Endothelial cell (in vitro differentiated cells): ENCODE results near the gene AUTS2. TPM values are rescaled to one million over a fixed set of nuclear protein-coding genes. Genes with fewer than 3 reads are reported as not detected.
A peak's percentile ranks its signal among the peaks of the same experiment; 100 is the strongest.

Experiments used
- DNase-seq: peaks from one replicate; pipeline ENCODE4 v3.0.0; 2021; ENCODE audit warnings: low spot score
- H3K27ac Mint-ChIP-seq: one replicate; pipeline ENCODE4 v1.8.0; 2021; ENCODE audit warnings: mixed read lengths, inconsistent platforms; ENCODE audit not compliant: unreplicated experiment
- H3K27me3 Mint-ChIP-seq: one replicate; pipeline ENCODE4 v1.8.0; 2021; ENCODE audit warnings: mild to moderate bottlenecking, moderate library complexity, mixed read lengths, inconsistent platforms; ENCODE audit not compliant: unreplicated experiment
- H3K36me3 Mint-ChIP-seq: one replicate; pipeline ENCODE4 v1.8.0; 2021; ENCODE audit warnings: mild to moderate bottlenecking, low read depth, mixed read lengths, inconsistent platforms; ENCODE audit not compliant: unreplicated experiment
- H3K4me1 Mint-ChIP-seq: one replicate; pipeline ENCODE4 v1.8.0; 2021; ENCODE audit warnings: mild to moderate bottlenecking, mixed read lengths, inconsistent platforms; ENCODE audit not compliant: unreplicated experiment
- H3K4me3 Mint-ChIP-seq: one replicate; pipeline ENCODE4 v1.8.0; 2021; ENCODE audit warnings: mild to moderate bottlenecking, mixed read lengths, inconsistent platforms; ENCODE audit not compliant: unreplicated experiment
- H3K9me3 Mint-ChIP-seq: one replicate; pipeline ENCODE4 v1.8.0; 2021; ENCODE audit warnings: mixed read lengths, inconsistent platforms; ENCODE audit not compliant: unreplicated experiment
- total RNA-seq: library from RNA; stranded (reverse); fragmentation: NEBNext Ultra II Directional; extraction: Animal tissue kit (Norgen Biotek cat#: 25700); gene quantifications from one replicate; pipeline ENCODE4 v1.2.1, GENCODE V29; 2021; ENCODE audit not compliant: unreplicated experiment
- TF ChIP-seq, protein P1 (sequence below): fragments of 200-600 bp; sonication (generic); IDR thresholded peaks from one replicate; pipeline ENCODE4 v1.5.0; 2021; ENCODE audit warnings: antibody characterized with exemption; ENCODE audit not compliant: unreplicated experiment

The AUTS2 gene
- total RNA-seq, 1 donor from 2014 or later: 103 TPM

DNA sequence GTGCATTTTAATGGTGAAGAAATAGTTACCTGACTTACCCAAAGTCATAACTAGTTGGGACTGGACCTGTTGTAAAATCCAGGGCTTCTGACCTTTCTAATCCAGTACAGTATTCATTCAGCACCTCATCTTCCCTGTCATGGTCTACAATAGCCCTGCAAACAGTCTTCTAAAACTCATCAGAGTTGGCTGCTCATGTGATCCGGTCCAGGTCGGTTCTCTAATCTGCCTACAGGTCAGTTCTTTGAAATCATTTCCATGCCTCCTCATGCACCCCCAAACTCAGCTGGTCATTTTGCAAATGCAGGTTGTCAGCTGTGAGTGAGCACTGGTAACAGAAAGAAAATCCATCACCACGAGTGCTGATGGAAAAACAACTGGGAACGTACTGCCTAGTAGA, 1082.0 kb downstream of the AUTS2 start:
- peaks cover 10% of the 10 kb centered on the region for H3K27me3 Mint-ChIP-seq
- no peaks in the 10 kb centered on the region for H3K9me3 Mint-ChIP-seq
- no peak overlapping the region for H3K27ac Mint-ChIP-seq
- peaks cover 6% of the 10 kb centered on the region for H3K4me1 Mint-ChIP-seq
- no peak overlapping the region for H3K4me3 Mint-ChIP-seq
- peaks cover 5% of the 10 kb centered on the region for H3K36me3 Mint-ChIP-seq
- no peak for DNase-seq
- TF ChIP-seq, protein P1, sequence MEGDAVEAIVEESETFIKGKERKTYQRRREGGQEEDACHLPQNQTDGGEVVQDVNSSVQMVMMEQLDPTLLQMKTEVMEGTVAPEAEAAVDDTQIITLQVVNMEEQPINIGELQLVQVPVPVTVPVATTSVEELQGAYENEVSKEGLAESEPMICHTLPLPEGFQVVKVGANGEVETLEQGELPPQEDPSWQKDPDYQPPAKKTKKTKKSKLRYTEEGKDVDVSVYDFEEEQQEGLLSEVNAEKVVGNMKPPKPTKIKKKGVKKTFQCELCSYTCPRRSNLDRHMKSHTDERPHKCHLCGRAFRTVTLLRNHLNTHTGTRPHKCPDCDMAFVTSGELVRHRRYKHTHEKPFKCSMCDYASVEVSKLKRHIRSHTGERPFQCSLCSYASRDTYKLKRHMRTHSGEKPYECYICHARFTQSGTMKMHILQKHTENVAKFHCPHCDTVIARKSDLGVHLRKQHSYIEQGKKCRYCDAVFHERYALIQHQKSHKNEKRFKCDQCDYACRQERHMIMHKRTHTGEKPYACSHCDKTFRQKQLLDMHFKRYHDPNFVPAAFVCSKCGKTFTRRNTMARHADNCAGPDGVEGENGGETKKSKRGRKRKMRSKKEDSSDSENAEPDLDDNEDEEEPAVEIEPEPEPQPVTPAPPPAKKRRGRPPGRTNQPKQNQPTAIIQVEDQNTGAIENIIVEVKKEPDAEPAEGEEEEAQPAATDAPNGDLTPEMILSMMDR: no peak

DNA sequence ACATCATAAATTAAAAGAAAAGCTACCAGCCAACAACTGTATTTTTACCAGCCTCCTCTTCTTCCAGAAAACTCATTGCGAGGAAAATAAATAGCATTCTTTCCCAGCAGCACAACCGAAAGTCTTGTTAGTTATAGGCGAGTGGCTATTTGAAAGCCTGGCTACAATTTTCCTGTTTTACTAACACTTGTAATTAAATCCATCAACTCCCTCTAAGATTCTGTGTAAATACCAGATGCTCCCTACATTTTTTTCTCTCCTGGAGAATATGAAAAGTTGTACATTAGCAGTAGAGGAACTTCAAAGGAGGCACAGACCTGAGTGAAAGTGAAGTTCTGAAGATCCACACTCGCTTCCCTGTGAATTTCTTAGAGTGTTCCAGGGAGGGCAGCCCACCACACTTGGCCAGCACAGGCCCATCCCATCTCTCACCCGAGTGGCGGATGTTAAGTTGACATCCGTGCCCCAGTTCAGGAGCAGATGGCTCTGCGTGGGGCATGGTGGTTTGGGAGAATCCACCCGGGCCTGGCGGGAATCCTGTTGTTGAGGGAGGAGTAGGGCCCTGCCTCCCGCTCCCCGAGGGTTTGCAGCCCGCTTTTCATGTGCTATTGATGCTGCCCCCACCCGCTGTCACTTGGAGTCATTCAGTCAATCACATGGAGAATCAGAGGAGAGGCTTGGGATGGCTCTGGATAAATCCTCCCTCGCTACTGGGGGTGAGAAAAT, 1082.6 kb downstream of the AUTS2 start:
- Mint-ChIP-seq H3K9me3 (no peaks in the 10 kb centered on the region), H3K4me3 (no peak overlapping the region), H3K4me1 (peaks cover 6% of the 10 kb centered on the region), H3K27me3 (peaks cover 10% of the 10 kb centered on the region), H3K27ac (no peak overlapping the region), H3K36me3 (peaks cover 5% of the 10 kb centered on the region)
- TF ChIP-seq, protein P1: no peak
- DNase-seq: no peak

DNA sequence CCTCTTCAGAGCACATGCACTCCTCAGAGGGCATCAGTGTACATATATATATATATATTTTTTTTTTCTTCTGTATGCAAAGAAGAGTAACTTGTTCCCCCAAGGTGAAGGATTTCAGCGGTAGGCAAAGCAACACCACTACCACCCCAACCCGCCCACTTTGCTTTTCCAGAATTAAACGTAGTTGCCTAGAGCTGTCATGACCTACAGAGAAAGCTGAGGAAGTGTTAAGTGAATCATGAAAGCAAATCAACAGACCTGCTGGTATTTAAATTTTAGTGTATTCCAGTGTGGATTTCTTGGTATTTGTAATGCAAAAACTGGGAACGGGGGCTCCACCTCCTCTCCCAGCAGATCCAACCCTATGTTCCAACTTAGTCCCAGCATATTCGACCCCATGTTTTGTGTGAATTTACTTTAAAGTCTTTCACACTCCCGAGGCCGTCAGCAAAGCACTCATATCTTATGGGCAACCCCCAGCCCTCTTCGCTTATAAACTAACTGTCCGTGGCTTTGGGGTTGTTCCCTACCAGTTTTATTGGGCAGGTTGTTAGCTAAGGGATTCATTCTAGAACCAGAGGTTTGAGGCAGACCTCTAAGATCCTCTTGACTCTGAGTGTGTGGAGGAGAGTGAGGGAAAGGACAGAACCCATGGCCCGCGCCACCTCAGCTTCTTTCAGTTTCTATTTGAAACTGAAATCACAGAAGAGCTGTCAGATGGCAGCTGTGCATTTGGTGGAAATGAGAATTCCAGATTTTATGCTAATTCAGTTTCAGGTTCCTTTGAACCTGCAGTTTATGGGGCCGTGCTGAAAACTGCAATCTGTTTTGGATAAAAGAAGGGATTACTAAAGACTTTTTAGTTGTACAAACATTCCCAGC, 1083.4 kb downstream of the AUTS2 start:
- peaks cover 6% of the 10 kb centered on the region for H3K4me1 Mint-ChIP-seq

DNA sequence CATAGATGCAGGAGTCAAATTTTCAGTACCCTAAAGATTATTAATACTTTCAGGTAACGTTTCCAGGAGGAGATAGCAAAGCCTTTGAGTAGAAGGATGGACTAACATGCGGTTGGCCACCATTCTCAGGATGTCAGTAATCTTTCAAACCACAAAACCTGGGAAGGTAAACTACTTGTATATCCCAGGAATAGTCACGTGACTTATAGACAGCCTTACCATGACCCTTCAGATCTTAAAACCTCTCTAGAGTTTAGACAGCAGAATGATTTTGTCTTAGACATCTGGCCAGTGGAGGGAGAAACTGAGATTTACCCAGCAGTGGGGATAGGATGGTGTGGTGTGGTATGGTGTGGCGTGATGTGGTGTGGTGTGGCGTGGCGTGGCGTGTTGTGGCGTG, 1085.9 kb downstream of the AUTS2 start:
- Mint-ChIP-seq H3K36me3 (no peaks in the 10 kb centered on the region), H3K4me1 (peaks cover 6% of the 10 kb centered on the region), H3K27ac (no peak overlapping the region), H3K27me3 (peaks cover 10% of the 10 kb centered on the region), H3K4me3 (no peak overlapping the region), H3K9me3 (no peaks in the 10 kb centered on the region)
- DNase-seq: no peak
- TF ChIP-seq, protein P1: no peak

More for the DNA sequence above, 1083.4 kb downstream of the AUTS2 start:
- Mint-ChIP-seq H3K27ac (no peak overlapping the region), H3K9me3 (no peaks in the 10 kb centered on the region), H3K36me3 (peaks cover 5% of the 10 kb centered on the region), H3K4me3 (no peak overlapping the region), H3K27me3 (peaks cover 10% of the 10 kb centered on the region)
- DNase-seq: no peak
- TF ChIP-seq, protein P1: no peak

DNA sequence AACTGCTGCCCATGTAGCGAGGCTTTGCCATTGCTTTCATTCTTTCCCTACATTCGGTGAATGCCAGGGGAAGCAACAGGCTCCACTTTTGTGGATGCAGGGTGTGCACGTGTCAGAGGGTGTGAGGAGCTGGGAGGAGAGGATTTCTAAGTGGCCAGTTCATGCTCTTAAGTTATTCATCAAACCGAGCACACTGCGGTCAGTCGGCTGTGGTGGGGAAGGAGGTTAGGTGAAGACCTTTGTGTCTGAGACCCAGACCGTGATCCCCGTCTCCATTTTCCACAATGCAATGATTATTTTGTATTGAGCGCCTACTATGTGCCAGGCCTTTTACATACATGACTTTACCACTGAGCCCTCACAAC, 1095.0 kb downstream of the AUTS2 start:
- H3K4me1 Mint-ChIP-seq: peaks cover 32% of the 10 kb centered on the region
- peak overlapping the region; percentile 91 for H3K4me3 Mint-ChIP-seq
- H3K27ac Mint-ChIP-seq: peak overlapping the region; percentile 83
- TF ChIP-seq, protein P1: no peak
- H3K27me3 Mint-ChIP-seq: peaks cover 13% of the 10 kb centered on the region
- no peaks in the 10 kb centered on the region for H3K9me3 Mint-ChIP-seq
- peaks cover 4% of the 10 kb centered on the region for H3K36me3 Mint-ChIP-seq
- DNase-seq: peak; percentile 10
